ENCODE data around the gene EFNA5.
A peak's percentile ranks its signal among the peaks of the same experiment; 100 is the strongest.

Gene EFNA5

DNA sequence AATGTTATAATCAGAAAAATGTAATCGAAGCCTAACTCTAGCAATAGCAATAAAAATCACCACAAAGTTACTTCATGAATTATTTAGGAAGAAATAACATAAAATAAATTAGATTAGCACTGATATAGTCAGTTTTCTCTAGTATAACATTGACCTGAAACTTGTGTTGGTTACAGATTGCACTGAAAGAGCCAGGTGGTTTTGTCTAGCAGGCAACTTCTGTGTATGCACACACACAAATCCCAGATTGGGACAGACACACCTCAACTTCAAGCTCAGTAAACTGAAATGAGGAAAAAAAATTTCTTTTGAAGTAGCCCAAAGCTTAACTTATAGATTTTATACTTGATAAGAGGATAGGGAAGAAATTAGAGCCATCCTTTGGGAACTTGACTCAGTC is 129.3 kb downstream of the EFNA5 start:
- DNase-seq = no peak

DNA sequence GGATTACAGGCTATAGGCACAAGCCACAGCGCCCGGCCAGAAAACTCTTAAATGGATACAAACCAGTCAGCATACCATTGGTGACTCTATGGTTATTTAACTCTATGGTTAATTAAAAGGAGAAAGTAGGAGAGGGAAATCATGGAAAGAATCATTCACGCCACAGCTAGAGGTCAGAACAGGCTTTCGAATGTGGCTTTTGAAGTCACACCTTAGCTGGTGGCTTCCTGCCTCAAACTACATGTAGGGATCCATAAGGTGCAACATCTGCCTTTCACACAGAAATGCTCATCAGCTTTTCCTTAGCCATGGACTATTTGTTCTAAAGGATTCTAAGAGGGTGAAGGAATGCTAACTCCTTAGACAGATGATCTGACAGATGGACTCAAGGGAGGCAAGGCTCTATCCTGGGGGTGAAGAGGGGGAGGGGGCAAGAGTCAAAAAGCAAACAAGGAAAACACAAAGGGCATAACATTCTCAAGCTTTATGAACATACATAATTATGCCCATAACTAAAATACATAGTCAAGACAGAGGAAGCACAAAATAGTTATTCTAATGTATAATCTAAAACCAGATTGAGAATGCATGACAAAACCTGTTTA is 130.9 kb downstream of the EFNA5 start:
- no peak for DNase-seq

- no peak for DNase-seq
Observed at GRCh38 chr5:107538805-107539445, 131.8 kb downstream of the EFNA5 start.

DNA sequence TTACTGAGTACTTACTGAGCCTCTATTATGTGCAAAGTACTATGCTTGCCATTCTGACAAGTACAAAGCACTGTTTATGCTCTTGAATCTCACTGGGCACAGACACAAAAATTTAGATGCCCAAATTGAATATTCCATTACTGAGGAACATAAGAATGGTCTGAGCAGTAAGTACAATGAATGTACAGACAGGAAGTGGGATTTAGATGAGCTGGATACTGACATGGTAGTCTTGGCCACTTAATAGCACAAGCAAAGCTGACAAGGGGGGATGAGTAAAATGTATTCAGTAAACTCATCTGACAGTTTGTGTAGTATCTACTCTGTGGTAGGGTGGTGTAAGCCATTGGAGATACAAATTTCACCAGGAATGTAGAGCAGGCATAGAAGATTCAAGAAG is 132.4 kb downstream of the EFNA5 start:
- DNase-seq = peak; percentile 38

- no peak for DNase-seq
Observed at GRCh38 chr5:107535849-107536248, 134.9 kb downstream of the EFNA5 start.

DNA sequence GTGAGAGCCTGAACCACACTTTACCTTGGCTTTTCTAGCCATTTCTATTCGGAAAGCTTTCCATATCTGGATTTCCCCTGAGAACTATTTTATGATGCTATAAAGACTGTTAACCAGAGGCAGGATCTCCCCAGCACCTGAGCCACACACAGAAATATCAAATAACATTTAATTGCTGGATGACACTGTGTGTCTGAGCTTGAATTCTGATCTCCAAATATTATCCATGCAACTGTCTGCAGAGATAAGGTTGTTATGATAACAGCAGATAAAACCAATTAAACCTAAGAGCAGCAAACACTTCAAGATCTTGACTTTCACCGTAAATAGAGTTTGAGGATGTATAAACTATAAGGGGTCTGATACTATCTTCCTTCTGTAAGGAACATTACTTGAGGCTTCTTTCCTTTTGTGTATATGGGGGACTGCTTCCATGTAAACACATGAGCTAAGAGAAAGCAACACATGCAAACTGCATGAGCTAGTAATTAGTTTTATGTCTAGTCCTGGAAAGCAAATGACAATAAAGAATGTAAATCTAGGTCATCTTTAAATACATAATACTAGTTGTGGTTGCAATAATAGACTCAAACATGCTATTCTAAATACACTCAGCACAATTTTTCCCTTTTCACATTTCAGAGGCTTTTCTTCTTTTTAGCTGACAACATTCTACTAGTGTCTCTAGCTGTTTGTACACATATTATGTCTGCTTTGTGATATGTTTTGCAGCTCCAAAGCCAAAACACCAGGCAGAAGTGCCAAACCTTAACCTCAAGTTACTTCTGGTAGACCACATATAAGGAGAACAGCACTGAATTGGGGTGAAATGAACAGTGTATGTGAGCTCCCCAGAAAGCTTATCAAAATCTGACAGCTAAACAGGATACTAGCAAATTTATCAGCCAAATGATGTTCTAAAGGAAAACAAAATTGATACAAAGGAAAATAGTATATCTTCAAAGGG is 136.5 kb downstream of the EFNA5 start:
- no peak for DNase-seq

- no peak for DNase-seq
Observed at GRCh38 chr5:107532916-107533315, 137.8 kb downstream of the EFNA5 start.

DNA sequence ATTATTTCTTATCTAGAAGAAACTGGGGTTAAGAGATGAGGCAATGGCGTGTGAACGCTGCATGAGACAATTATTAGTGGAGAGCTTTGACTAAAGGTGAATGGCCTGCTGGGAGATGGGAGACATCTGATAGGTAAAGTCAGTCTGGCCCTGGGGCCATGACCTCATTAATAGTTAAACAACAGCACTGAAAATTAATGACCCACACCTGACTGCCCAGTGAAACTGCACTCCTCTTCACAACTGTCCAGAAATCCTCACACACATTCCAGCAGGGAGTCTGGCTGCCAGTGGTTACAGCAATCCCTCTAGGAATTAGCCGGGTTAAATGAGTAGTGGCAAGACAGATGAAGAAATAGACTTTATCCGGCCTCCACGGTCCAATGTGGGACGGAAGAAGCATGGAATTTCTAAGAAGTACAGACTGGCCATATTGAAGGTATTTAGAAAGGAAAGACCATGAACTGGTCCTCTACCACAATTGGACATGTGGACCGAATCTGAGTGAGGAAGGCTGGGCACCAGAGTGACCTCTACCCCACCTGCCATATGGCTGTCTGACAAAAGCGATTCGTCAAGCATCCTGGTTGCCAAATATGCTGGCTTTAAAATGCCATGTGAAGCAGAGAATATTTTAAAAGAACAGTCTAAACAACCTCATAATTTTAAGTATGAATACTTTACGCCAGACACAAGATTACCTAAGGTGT is 138.4 kb downstream of the EFNA5 start:
- no peak for DNase-seq

DNA sequence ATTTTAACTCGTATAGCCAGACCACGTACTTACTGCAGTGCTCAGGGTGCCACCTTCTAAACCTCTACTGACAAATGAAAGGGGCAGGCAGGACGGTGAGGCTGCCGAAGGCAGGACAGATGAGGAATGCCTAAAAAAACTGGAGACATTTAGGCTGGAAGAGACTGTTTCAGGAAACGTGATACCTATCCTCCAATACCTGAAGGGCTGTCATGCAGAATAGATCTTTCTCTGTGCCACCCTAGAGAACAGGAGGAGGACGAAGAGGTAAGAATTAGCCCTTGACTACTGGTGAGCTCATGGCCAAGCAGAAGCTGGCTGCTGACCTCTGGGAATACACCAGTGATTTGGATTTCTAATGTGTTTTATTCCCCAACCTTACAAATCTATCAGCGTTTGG is 139.4 kb downstream of the EFNA5 start:
- no peak for DNase-seq

DNA sequence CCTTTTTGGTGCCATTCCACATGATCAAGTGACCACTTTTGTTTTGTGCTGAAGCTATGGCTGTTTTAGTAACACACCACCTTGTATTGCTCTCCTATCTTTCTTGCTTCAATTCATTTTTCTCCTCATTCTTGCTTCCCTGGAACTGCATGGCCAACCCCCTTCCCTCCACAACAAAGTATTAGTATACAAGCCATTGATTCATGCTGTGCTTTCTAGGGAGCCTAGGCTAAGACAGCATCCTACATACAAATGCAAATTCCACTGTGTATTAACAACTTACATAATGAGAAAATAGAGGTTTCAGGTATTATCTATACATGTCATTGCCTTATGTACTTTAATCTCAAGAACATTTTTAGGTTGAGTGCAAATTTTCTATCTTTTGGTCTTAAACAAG is 141.1 kb downstream of the EFNA5 start:
- DNase-seq = no peak

DNA sequence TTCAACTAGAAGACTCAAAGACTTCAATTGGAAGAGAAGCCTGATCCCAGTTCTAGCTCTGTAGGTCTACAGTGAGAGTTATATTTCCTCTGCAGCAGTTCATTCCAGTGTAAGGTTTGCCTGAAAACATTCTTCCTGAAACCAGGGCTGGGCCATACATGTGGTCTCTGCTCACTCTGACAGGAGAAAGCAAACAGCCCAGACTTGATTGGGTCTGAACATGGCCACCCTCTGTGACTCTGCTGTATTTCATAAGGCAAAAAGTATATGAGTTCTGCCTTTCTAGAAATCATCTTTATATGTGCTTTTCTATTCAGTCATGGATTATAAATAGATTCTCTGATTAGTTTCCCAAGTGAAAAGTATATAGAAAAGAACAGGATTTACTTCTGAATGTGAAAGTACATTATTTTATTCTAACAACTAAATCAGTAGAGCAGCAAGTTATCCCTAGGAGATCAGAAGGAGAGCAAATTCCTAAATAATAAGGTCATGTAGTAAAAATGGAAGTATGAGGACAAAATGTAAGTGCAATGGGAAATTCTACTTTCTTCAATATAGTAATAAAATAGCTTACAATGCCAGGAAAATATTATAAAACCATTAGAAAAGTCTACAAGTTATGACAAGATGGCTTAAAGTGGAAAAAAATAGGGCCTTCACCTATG is 144.3 kb downstream of the EFNA5 start:
- no peak for DNase-seq

DNA sequence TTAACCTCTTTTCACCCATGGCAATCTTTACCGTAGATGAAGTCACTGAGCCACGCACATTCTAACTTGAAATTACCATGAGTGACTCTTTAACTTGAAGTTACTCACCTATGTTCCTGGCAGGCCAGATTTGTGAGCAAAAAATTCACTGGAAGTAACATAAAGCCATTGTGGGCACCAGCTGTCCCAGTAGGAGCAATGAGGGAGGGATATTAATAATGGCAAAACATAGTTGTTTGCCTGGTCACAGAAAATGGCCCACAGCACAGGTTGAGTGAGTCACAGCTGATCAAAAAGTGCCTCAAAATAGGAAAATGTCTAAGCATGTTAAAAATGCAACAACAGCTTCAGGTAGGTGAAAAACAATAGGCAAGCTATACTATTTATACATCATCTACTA is 146.6 kb downstream of the EFNA5 start:
- DNase-seq = no peak

- no peak for DNase-seq
Observed at GRCh38 chr5:107523029-107523680, 147.6 kb downstream of the EFNA5 start.

DNA sequence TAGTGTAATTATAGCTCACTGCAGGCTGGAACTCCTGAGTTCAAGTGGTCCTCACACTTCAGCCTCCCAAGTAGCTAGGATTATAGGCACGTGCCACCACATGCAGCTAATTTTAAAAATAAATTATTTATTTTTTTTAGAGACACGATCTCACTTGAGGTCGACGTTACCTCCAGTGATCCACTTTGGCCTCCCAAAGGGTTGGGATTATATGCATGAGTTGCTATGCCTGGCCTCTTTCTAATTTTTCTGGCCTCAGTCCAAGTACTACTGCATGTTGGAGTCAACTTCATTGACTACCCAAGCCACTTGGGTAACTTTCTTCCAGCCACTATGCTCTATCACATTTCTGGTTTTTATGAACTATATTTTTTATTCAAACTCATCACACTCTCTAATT is 148.3 kb downstream of the EFNA5 start:
- no peak for DNase-seq

GRCh38 chr5:107519900-107520354 is 150.8 kb downstream of the EFNA5 start:
- DNase-seq = no peak

- DNase-seq = no peak
Observed at GRCh38 chr5:107518616-107519015, 152.1 kb downstream of the EFNA5 start.

DNA sequence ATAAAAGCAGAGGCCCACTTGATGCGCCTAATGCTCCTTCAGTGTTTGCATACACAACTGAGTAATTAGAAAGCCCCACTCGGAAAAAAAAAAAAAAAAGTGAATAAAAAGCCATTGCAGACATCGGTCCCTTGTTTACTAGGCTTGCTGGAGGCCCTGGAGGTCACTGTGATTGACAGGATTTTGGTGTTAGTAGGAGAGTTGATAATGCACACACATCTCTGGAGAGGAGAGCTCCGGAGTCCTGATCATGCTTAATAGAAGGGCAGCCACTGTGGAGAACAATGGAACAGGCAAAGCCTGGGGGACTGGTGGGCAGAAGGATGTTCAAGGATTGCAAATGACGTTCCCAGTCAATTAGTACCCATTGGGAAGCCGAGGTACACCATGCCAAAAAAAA is 152.5 kb downstream of the EFNA5 start:
- no peak for DNase-seq

DNA sequence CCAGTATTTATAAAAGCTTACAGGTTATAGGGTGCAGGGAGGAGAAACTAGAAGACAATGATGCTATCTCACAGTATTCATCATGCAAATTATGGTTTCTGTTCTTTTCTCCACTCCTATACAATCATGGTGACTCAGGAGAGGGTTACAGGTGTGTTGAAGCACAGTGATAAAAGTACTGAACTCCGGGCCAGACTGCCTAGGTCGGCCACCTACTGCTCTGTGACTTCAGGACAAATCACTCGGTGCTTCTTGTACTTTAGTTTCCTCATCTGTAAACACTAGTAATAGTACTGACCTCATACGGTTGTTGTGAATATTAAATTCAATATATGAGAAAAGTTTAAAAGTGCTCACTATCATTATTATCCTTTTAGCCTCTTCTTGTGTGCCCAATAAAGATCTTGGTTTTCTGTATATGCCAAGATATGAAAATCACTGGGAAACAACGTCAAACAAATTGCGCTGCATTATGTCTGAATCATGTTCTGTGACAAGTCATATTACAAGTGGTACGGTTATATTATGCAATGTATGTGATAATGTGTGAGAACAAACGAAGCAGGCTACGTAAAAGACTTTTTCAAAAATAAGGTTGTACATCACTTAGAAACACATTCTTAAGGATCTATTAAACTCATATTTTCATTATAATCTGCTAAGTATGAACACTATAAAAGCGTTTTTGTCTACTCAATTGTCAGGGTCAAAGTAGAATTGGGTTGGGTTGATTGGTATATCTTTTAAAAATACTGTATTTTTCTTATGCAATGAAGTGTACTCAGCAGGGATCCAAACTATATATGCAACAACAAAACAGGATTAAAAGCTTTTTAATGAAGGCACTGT is 153.3 kb downstream of the EFNA5 start:
- DNase-seq = no peak

DNA sequence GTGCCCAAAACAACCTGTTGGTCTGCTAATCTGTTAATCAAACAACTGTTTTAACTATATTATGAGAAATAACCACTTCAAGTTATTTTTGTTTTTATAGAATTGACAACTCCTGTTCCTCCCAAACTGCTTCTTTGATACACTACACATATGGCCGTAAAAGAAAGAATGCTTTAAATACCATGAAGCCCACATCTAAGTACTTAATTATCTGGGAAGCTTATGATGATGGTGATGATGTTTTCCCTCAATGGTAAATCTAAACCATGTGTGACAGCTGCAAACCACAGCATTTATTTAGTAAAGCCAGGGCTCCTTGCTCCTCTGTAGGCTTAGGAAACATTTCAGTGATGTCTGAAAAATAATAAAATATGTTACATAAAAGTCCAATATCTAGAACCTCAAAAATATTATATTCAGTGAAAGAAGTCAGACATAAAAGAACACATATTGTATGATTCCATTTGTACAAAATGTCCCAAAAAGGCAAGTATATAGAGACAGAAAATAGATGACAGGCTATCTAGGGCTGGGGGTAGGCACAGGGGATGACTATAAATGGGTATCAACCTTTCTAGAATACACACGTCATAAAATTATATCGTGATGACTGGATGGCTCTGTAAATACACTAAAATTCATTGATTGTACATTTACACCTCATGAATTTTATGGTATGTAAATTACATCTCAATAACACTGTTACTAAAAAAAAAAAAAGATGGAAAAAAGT is 154.1 kb downstream of the EFNA5 start:
- peak; percentile 43 for DNase-seq

DNA sequence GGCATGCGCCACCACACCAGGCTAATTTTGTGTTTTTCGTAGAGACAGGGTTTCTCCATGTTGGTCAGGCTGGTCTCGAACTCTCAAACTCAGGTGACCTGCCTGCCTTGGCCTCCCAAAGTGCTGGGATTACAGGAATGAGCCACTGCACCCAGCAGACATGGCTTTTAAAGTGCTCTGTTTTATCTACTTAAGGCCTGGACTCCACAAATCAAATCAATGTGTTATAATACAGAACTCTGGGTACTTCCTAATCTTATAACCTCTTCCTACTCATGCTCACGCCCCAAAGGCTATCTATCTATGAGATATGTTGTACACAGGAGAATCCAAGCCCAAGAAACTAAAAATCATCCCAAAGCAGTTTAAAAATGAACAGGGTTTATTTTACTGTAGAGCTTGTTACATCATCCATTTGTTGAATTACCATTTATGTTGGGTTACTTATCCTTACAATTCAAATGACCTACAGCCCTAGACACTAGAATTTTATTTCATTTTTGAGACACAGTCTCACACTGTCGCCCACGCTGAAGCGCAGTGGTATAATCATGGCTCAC is 155.1 kb downstream of the EFNA5 start:
- DNase-seq = no peak

All from HCEC 1CT (cell line).